Adipocyte (in vitro differentiated cells): ENCODE results near the gene DACH1.

ENCODE experiments used
- DNase-seq: peaks from one replicate; pipeline ENCODE4 v3.0.0-alpha.2; 2015; ENCODE audit warnings: low read depth
- H3K27me3 ChIP-seq: replicated peaks from 2 replicates; pipeline ENCODE4 v1.7.0; 2013; ENCODE audit warnings: mild to moderate bottlenecking, low read length, moderate library complexity; ENCODE audit not compliant: control insufficient read depth, insufficient read depth
- H3K36me3 ChIP-seq: 2 replicates; pipeline ENCODE4 v1.7.0; 2013; ENCODE audit warnings: low read length, mild to moderate bottlenecking, moderate library complexity; ENCODE audit not compliant: control insufficient read depth, insufficient read depth, severe bottlenecking
- H3K4me1 ChIP-seq: 2 replicates; pipeline ENCODE4 v1.7.0; 2013; ENCODE audit warnings: mild to moderate bottlenecking, low read length, moderate library complexity; ENCODE audit not compliant: control insufficient read depth, insufficient read depth
- H3K4me3 ChIP-seq: 2 replicates; pipeline ENCODE4 v1.7.0; 2013; ENCODE audit warnings: mild to moderate bottlenecking, low read length, moderate library complexity
- H3K9ac ChIP-seq: 2 replicates; pipeline ENCODE4 v1.7.0; 2013; ENCODE audit warnings: mild to moderate bottlenecking, low read length, moderate library complexity
- H3K9me3 ChIP-seq: 2 replicates; pipeline ENCODE4 v1.7.0; 2013; ENCODE audit warnings: mild to moderate bottlenecking, low read length, moderate library complexity; ENCODE audit not compliant: control insufficient read depth

DACH1 gene

DNA sequence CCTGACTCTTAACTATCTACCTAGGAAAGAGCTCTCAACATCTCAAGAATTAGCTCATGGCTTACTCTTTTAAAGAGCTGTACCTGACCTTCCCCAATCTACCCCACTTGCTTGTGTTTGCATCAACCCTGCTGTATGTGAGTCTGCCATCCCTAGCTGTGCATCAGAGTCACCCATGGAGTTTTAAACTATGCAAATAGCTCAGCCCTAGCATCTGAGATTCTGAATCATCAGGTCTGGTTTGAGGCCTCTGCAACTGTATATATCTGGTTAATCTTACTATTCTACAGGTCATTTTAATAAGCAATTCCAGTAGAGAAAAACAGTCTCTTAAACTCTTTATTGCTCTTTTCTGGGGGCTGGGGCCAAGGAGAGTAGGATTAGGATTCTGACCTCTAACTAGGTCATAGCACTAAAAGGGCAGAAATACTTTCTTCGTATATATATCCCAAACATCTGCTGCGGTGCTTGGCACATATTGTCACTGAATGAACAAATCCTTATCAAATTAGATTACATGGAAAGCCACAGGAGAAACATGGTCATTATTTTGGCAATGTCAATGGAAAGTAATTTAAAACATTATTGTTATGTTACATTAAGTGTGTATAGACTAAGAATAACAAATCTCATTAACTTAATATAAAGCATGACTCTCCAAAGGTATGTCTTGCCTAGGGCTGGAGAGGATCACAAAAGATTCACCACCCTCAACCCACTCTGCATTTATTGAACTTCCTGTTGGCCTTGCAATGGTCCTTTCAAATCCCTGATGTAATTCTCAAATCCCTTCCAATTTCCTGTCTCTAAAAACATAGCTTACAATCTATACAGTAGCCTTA is 232.2 kb downstream of the DACH1 start:
- Histone ChIP-seq H3K36me3 (no peaks in the 10 kb centered on the region), H3K9me3 (no peaks in the 10 kb centered on the region), H3K4me1 (no peaks in the 10 kb centered on the region), H3K9ac (no peak overlapping the region), H3K27me3 (no peaks in the 10 kb centered on the region), H3K4me3 (no peak overlapping the region)
- no peak for DNase-seq

DNA sequence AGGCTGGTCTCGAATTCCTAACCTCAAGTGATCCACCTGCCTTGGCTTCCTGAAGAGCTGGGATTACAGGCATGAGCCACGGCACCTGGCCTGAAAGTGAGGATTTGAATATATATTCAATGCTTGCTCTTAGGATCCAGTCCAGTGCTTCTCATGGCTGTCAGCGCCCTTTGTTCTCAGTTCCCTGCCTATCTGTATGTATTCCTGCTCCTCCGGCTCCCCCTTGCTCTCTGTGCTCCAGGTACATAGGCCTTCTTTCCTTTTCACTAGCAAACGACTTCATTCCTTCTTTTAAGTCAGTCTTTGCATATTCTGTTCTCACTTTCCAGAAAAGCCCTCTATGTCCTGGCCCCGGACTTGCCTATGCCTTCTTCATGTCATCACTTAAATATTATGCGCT is 232.8 kb downstream of the DACH1 start:
- Histone ChIP-seq H3K4me1 (no peaks in the 10 kb centered on the region), H3K9me3 (no peaks in the 10 kb centered on the region), H3K36me3 (no peaks in the 10 kb centered on the region), H3K9ac (no peak overlapping the region), H3K4me3 (no peak overlapping the region), H3K27me3 (no peaks in the 10 kb centered on the region)
- no peak for DNase-seq

DNA sequence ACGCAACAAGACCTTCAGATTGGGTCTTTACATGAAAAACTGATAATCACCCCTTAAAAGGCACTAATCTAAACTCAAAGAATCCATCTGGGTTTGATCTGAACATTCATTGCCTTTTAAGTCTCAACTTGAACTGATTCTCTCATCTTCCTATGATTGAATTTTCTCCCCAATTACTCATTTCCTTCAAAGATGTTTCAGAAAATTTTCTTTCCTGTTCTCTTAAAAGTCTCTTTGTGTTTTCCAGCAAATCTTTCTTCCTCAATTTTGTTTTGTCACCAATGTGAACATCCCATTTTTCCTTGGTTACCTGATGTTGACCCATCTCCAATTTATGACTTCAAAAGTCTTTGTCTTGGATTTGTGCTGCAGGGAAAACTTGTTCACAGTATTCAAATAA is 234.3 kb downstream of the DACH1 start:
- H3K36me3 ChIP-seq, result no peaks in the 10 kb centered on the region
- DNase-seq, result no peak
- H3K4me1 ChIP-seq, result no peaks in the 10 kb centered on the region
- no peak overlapping the region for H3K9ac ChIP-seq
- no peaks in the 10 kb centered on the region for H3K27me3 ChIP-seq
- no peaks in the 10 kb centered on the region for H3K9me3 ChIP-seq
- no peak overlapping the region for H3K4me3 ChIP-seq

DNA sequence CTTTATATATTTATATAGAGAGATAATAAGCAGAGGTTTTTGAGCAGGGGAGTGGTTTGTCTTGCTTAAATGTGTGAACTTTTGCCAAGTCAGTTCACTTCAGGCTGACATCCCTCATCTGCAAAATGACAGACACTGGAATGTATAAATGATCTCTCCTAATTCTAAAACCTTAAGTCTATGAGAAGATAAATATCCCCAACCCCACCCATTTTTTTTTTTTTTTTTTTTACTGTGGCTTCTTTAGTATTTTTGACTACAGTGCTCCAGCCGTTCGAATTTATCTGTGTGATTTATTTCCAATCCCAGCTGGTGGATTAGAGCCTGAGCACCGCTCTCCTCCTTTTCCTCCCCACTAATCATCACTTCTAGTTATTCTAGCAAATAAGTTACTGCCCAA is 234.8 kb downstream of the DACH1 start:
- Histone ChIP-seq H3K4me3 (no peak overlapping the region), H3K36me3 (no peaks in the 10 kb centered on the region), H3K9ac (no peak overlapping the region), H3K4me1 (no peaks in the 10 kb centered on the region), H3K27me3 (no peaks in the 10 kb centered on the region), H3K9me3 (no peaks in the 10 kb centered on the region)
- DNase-seq, result no peak

DNA sequence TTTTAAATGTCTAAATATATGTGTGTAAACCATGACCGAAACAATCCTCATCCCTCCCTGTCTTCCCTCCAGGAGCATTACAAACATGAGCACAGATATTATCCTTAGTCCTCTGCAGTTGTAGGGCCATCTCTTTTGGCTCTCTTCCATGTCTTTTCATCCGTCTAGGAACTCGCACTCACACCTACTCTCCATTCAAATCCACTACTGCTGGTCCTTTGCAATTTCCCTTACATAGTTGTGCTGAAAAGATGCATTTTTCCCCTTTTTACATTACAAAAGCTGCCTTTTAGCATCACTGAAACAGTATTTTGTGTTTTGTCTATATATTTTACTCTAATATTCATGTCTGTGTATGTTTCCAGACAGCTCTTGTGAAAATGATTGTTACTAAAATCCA is 237.8 kb downstream of the DACH1 start:
- no peaks in the 10 kb centered on the region for H3K9me3 ChIP-seq
- no peak overlapping the region for H3K4me3 ChIP-seq
- no peaks in the 10 kb centered on the region for H3K36me3 ChIP-seq
- peaks cover 4% of the 10 kb centered on the region for H3K4me1 ChIP-seq
- DNase-seq, result no peak
- H3K9ac ChIP-seq, result no peak overlapping the region
- no peaks in the 10 kb centered on the region for H3K27me3 ChIP-seq

DNA sequence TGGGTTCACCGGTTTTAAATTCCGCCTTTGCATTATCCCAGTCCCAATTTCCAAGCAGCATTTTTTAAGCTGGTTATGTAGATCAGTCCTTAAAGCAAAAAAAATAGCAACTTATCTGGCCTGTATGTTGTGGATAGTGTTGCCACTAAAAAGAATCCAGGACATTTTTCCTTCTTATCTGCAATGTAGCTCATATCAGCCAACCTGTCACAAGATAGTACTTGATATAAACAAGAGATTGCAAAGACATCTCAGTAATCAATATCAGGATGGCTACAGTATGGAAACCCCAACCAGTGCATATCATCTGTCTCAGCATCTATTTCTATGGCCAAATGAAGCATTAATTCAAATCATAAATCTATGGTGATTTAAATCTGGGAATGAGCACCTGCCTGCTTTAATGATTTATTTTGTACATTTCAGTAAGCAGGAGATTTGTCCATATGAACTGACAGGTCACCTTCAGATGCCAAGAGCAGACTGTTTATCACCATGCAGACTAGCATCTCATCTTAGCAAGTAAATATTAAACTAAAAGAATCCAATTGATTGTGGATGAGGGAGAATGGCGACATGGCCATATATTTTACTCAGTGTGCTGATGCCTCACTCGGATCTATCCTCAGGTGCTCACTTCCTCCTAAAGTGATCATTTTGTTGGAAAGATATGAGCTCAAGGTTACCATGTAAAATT is 240.4 kb downstream of the DACH1 start:
- H3K27me3 ChIP-seq, result no peaks in the 10 kb centered on the region
- peaks cover 4% of the 10 kb centered on the region for H3K4me1 ChIP-seq
- DNase-seq, result no peak
- no peaks in the 10 kb centered on the region for H3K9me3 ChIP-seq
- H3K9ac ChIP-seq, result no peak overlapping the region
- no peaks in the 10 kb centered on the region for H3K36me3 ChIP-seq
- H3K4me3 ChIP-seq, result no peak overlapping the region

- no peak overlapping the region for H3K9ac ChIP-seq
- no peaks in the 10 kb centered on the region for H3K27me3 ChIP-seq
- H3K4me1 ChIP-seq, result peaks cover 4% of the 10 kb centered on the region
- DNase-seq, result no peak
- H3K4me3 ChIP-seq, result no peak overlapping the region
- no peaks in the 10 kb centered on the region for H3K9me3 ChIP-seq
- H3K36me3 ChIP-seq, result no peaks in the 10 kb centered on the region
Observed at GRCh38 chr13:71625694-71626093, 241.3 kb downstream of the DACH1 start.

- no peaks in the 10 kb centered on the region for H3K9me3 ChIP-seq
- peaks cover 4% of the 10 kb centered on the region for H3K4me1 ChIP-seq
- DNase-seq, result no peak
- no peak overlapping the region for H3K9ac ChIP-seq
- H3K27me3 ChIP-seq, result no peaks in the 10 kb centered on the region
- no peak overlapping the region for H3K4me3 ChIP-seq
- H3K36me3 ChIP-seq, result no peaks in the 10 kb centered on the region
Observed at GRCh38 chr13:71624653-71625600, 242.1 kb downstream of the DACH1 start.

GRCh38 chr13:71621174-71622124 is 245.6 kb downstream of the DACH1 start:
- no peak for DNase-seq
- Histone ChIP-seq H3K4me1 (peaks cover 4% of the 10 kb centered on the region), H3K4me3 (no peak overlapping the region)

DNA sequence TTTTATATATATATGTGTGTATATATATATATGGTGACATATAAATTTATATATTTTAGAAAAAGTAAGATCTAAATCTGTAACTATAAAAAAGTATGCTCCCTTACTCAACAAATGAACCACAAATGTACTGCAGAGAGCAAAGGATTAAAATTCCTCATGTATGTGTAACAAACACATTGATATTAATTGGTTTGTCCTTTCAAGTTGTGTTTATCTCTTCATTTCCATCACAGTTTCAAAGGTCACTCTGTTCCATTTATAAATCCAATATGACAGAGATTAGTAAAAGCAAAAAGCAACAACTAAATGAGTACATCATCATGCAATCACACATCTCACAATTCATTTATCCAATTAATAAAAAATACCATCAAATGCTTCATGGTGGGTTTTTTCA is 247.9 kb downstream of the DACH1 start:
- Histone ChIP-seq H3K4me1 (no peaks in the 10 kb centered on the region), H3K9me3 (no peaks in the 10 kb centered on the region), H3K27me3 (no peaks in the 10 kb centered on the region), H3K4me3 (no peak overlapping the region), H3K9ac (no peak overlapping the region), H3K36me3 (no peaks in the 10 kb centered on the region)
- no peak for DNase-seq

More at GRCh38 chr13:71621174-71622124, 245.6 kb downstream of the DACH1 start:
- no peaks in the 10 kb centered on the region for H3K36me3 ChIP-seq
- no peak overlapping the region for H3K9ac ChIP-seq
- H3K9me3 ChIP-seq, result no peaks in the 10 kb centered on the region
- H3K27me3 ChIP-seq, result no peaks in the 10 kb centered on the region
